ENCODE results near the gene KEAP1.

DNA sequence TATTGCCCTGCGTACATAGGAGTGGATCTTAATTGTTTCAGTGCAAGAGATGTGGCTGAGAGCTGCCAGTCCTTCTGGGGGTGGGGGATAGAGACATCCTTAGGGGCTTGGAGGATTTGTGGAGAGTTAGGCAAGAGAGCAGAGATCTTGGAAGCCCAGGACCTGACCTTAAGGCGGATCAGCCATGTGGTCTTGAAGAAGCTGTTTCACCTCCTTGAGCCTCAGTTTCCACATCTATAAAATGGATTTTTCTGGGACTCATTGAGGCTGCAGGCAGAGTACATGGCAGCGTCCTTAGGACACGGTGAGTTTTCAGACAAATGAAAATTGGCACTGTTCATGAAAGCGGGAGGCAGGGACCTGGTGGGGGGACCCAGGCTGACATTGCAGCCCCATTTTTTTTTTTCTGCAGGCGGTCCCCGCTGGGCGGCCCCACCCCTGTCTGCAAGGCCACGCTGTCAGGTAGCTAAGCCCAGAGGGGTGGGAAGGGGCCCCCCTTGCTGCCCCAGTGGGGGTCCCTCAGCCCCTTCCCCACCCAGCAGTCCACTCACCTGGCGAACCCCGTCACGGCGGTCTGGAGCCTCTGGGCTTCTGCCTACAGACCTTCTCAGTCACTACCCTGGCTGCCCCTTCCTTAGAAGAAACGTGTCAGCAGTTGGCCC is 52.8 kb downstream of the KEAP1 start:
- no peak for TF ChIP-seq CTCF (IDR thresholded peaks at IDR 0.05; ENCODE audit: low read depth, low read length)
- TF ChIP-seq POLR2A (IDR thresholded peaks at IDR 0.05; ENCODE audit: extremely low read depth, insufficient read length): no peak
- no peak for TF ChIP-seq MAX (IDR thresholded peaks at IDR 0.05; ENCODE audit: low read depth, low read length)
- no peak for TF ChIP-seq MYC (IDR thresholded peaks at IDR 0.05; ENCODE audit: low read depth, low read length)

Measured in NB4 (cell line).